ENCODE measurements around the gene NEAT1.

Gene NEAT1

GRCh38 chr11:65378208-65378927 is 44.2 kb upstream of the NEAT1 start:
- peak overlapping the region in 1 of 2 experiments; percentile 69 for H3K27ac ChIP-seq (ENCODE audit: insufficient read depth in 1 of 2, low read depth in 1 of 2, low read length in 2 of 2, poor library complexity in 1 of 2, severe bottlenecking in 2 of 2)
- ChIA-PET CTCF (interaction anchor here (0.7 to 7.1 kb wide), 22 partner anchors 8 to 163 kb away, joined by 3 to 85 read pairs (median 4); partner anchors contain the start of genes FRMD8 and MALAT1), POLR2A (interaction anchor here (0.5 to 2.6 kb wide), 16 partner anchors 11 to 285 kb away, joined by 3 to 14 read pairs (median 4); partner anchors contain the start of genes MALAT1 and NEAT1)
- no peaks in the 10 kb centered on the region for H3K27me3 ChIP-seq (replicated peaks in 2 of 5; ENCODE audit: control insufficient read depth in 4 of 5, insufficient read depth in 5 of 5, low read length in 4 of 5)
- peak; percentile 69 to 88 (median 87) for DNase-seq
- 5% methylated on average over 11 of the region's 19 CpGs for WGBS (ENCODE audit: insufficient coverage)
- no peaks in the 10 kb centered on the region for H3K36me3 ChIP-seq (ENCODE audit: control insufficient read depth in 4 of 4, insufficient read depth in 4 of 4, low read length in 3 of 4)
- peak overlapping the region in 1 of 7 experiments; percentile 30 for H3K4me3 ChIP-seq (ENCODE audit: control insufficient read depth in 1 of 7, extremely low read depth in 1 of 7, insufficient read depth in 4 of 7, low read depth in 2 of 7, low read length in 6 of 7)
- H3K4me1 ChIP-seq (ENCODE audit: control extremely low read depth in 1 of 4, control insufficient read depth in 4 of 4, insufficient read depth in 4 of 4, low read length in 3 of 4): peaks cover 0 to 63% (median 57%) of the 10 kb centered on the region in 4 experiments
- H3K9me3 ChIP-seq (ENCODE audit: control extremely low read depth in 1 of 5, control insufficient read depth in 4 of 5, insufficient read depth in 2 of 5, low read depth in 1 of 5, low read length in 4 of 5): no peaks in the 10 kb centered on the region

- Histone ChIP-seq H3K9me3 (ENCODE audit: control extremely low read depth in 1 of 5, control insufficient read depth in 4 of 5, insufficient read depth in 2 of 5, low read depth in 1 of 5, low read length in 4 of 5) (no peaks in the 10 kb centered on the region), H3K27me3 (replicated peaks in 2 of 5; ENCODE audit: control insufficient read depth in 4 of 5, insufficient read depth in 5 of 5, low read length in 4 of 5) (no peaks in the 10 kb centered on the region), H3K36me3 (ENCODE audit: control insufficient read depth in 4 of 4, insufficient read depth in 4 of 4, low read length in 3 of 4) (no peaks in the 10 kb centered on the region), H3K4me3 (ENCODE audit: control insufficient read depth in 1 of 7, extremely low read depth in 1 of 7, insufficient read depth in 4 of 7, low read depth in 2 of 7, low read length in 6 of 7) (no peak overlapping the region), H3K27ac (ENCODE audit: insufficient read depth in 1 of 2, low read depth in 1 of 2, low read length in 2 of 2, poor library complexity in 1 of 2, severe bottlenecking in 2 of 2) (no peak overlapping the region), H3K4me1 (ENCODE audit: control extremely low read depth in 1 of 4, control insufficient read depth in 4 of 4, insufficient read depth in 4 of 4, low read length in 3 of 4) (peaks cover 0 to 70% (median 63%) of the 10 kb centered on the region in 4 experiments)
- ChIA-PET POLR2A (interaction anchor here (0.7 to 2.6 kb wide), 8 partner anchors 17 to 128 kb away, joined by 3 to 14 read pairs (median 6); partner anchors contain the start of gene NEAT1), CTCF (interaction anchor here (0.7 to 7.1 kb wide), 23 partner anchors 8 to 162 kb away, joined by 3 to 85 read pairs (median 5); partner anchors contain the start of genes FRMD8 and MALAT1)
- 99% methylated on average over 10 of the region's 14 CpGs for WGBS (ENCODE audit: insufficient coverage)
- no peak for DNase-seq
Measured at GRCh38 chr11:65378928-65379638, 43.5 kb upstream of the NEAT1 start.

- no peaks in the 10 kb centered on the region for H3K36me3 ChIP-seq (ENCODE audit: control insufficient read depth in 4 of 4, insufficient read depth in 4 of 4, low read length in 3 of 4)
- peak overlapping the region in 1 of 2 experiments; percentile 93 for H3K27ac ChIP-seq (ENCODE audit: insufficient read depth in 1 of 2, low read depth in 1 of 2, low read length in 2 of 2, poor library complexity in 1 of 2, severe bottlenecking in 2 of 2)
- ChIA-PET CTCF (interaction anchor here (0.7 to 7.1 kb wide), 14 partner anchors 9 to 130 kb away, joined by 3 to 85 read pairs (median 8); partner anchors contain the start of gene MALAT1), POLR2A (interaction anchor here (0.5 to 2.6 kb wide), 4 partner anchors 42 to 127 kb away, joined by 3 to 14 read pairs (median 10); partner anchors contain the start of gene NEAT1)
- H3K9me3 ChIP-seq (ENCODE audit: control extremely low read depth in 1 of 5, control insufficient read depth in 4 of 5, insufficient read depth in 2 of 5, low read depth in 1 of 5, low read length in 4 of 5): no peaks in the 10 kb centered on the region
- no peaks in the 10 kb centered on the region for H3K27me3 ChIP-seq (replicated peaks in 2 of 5; ENCODE audit: control insufficient read depth in 4 of 5, insufficient read depth in 5 of 5, low read length in 4 of 5)
- H3K4me1 ChIP-seq (ENCODE audit: control extremely low read depth in 1 of 4, control insufficient read depth in 4 of 4, insufficient read depth in 4 of 4, low read length in 3 of 4): peaks cover 0 to 78% (median 71%) of the 10 kb centered on the region in 4 experiments
- DNase-seq: no peak
- WGBS (ENCODE audit: insufficient coverage): 95% methylated on average over 11 of the region's 13 CpGs
- H3K4me3 ChIP-seq (ENCODE audit: control insufficient read depth in 1 of 7, extremely low read depth in 1 of 7, insufficient read depth in 4 of 7, low read depth in 2 of 7, low read length in 6 of 7): no peak overlapping the region
Measured at GRCh38 chr11:65379698-65380459, 42.7 kb upstream of the NEAT1 start.

- Histone ChIP-seq H3K27ac (ENCODE audit: insufficient read depth in 1 of 2, low read depth in 1 of 2, low read length in 2 of 2, poor library complexity in 1 of 2, severe bottlenecking in 2 of 2) (peak overlapping the region in 1 of 2 experiments; percentile 93), H3K27me3 (replicated peaks in 2 of 5; ENCODE audit: control insufficient read depth in 4 of 5, insufficient read depth in 5 of 5, low read length in 4 of 5) (no peaks in the 10 kb centered on the region), H3K4me1 (ENCODE audit: control extremely low read depth in 1 of 4, control insufficient read depth in 4 of 4, insufficient read depth in 4 of 4, low read length in 3 of 4) (peaks cover 0 to 85% (median 78%) of the 10 kb centered on the region in 4 experiments), H3K9me3 (ENCODE audit: control extremely low read depth in 1 of 5, control insufficient read depth in 4 of 5, insufficient read depth in 2 of 5, low read depth in 1 of 5, low read length in 4 of 5) (no peaks in the 10 kb centered on the region), H3K36me3 (ENCODE audit: control insufficient read depth in 4 of 4, insufficient read depth in 4 of 4, low read length in 3 of 4) (no peaks in the 10 kb centered on the region), H3K4me3 (ENCODE audit: control insufficient read depth in 1 of 7, extremely low read depth in 1 of 7, insufficient read depth in 4 of 7, low read depth in 2 of 7, low read length in 6 of 7) (no peak overlapping the region)
- no peak for DNase-seq
- 98% methylated on average over 14 of the region's 16 CpGs for WGBS (ENCODE audit: insufficient coverage)
- ChIA-PET POLR2A (interaction anchor here (0.5 to 5.3 kb wide), 2 partner anchors 41 to 123 kb away, joined by 3 to 51 read pairs; partner anchors contain the start of gene NEAT1), CTCF (interaction anchor here (0.7 to 7.1 kb wide), 12 partner anchors 13 to 140 kb away, joined by 3 to 85 read pairs (median 4); partner anchors contain the start of gene MALAT1)
Measured at GRCh38 chr11:65380460-65381119, 42.0 kb upstream of the NEAT1 start.

GRCh38 chr11:65381716-65382032 is 40.9 kb upstream of the NEAT1 start:
- peaks cover 0 to 92% (median 85%) of the 10 kb centered on the region in 4 experiments for H3K4me1 ChIP-seq (ENCODE audit: control extremely low read depth in 1 of 4, control insufficient read depth in 4 of 4, insufficient read depth in 4 of 4, low read length in 3 of 4)
- H3K36me3 ChIP-seq (ENCODE audit: control insufficient read depth in 4 of 4, insufficient read depth in 4 of 4, low read length in 3 of 4): no peaks in the 10 kb centered on the region
- H3K27ac ChIP-seq (ENCODE audit: insufficient read depth in 1 of 2, low read depth in 1 of 2, low read length in 2 of 2, poor library complexity in 1 of 2, severe bottlenecking in 2 of 2): peak overlapping the region; percentile 88 to 93
- DNase-seq: no peak
- 0% methylated on average over 1 of the region's 6 CpGs for WGBS (ENCODE audit: insufficient coverage)
- ChIA-PET POLR2A (interaction anchor here (0.6 to 5.3 kb wide), 8 partner anchors 35 to 125 kb away, joined by 3 to 51 read pairs (median 6); partner anchors contain the start of genes MALAT1 and NEAT1), CTCF (interaction anchor here (0.7 to 7.1 kb wide), 10 partner anchors 11 to 139 kb away, joined by 3 to 85 read pairs (median 3); partner anchors contain the start of gene NEAT1)
- H3K27me3 ChIP-seq (replicated peaks in 2 of 5; ENCODE audit: control insufficient read depth in 4 of 5, insufficient read depth in 5 of 5, low read length in 4 of 5): no peaks in the 10 kb centered on the region
- H3K4me3 ChIP-seq (ENCODE audit: control insufficient read depth in 1 of 7, extremely low read depth in 1 of 7, insufficient read depth in 4 of 7, low read depth in 2 of 7, low read length in 6 of 7): peak overlapping the region; percentile 39 to 80 (median 62)
- H3K9me3 ChIP-seq (ENCODE audit: control extremely low read depth in 1 of 5, control insufficient read depth in 4 of 5, insufficient read depth in 2 of 5, low read depth in 1 of 5, low read length in 4 of 5): no peaks in the 10 kb centered on the region

Measured in common myeloid progenitor, CD34-positive (primary cell).